Thyroid gland (tissue), 4 donors: ENCODE results near the gene FAM193B. TPM values are rescaled to one million over a fixed set of nuclear protein-coding genes. Genes with fewer than 3 reads are reported as not detected.
A peak's percentile ranks its signal among the peaks of the same experiment; 100 is the strongest.

Experiments
- DNase-seq, 2 donors: peaks; one replicate each; pipeline ENCODE4 v3.0.0-alpha.2; 2019
- H3K27ac ChIP-seq, 3 donors: fragments of 200-600 bp; sonication (generic); 1 replicate in 2 of 3; 2 replicates in 1 of 3; pipeline ENCODE4 v1.5.1; 2016 to 2019; ENCODE audit warnings: mild to moderate bottlenecking in 1 of 3, moderate library complexity in 1 of 3
- H3K27me3 ChIP-seq: fragments of 200-600 bp; sonication (generic); one replicate; pipeline ENCODE4 v1.5.1; 2019
- H3K36me3 ChIP-seq, 2 donors: fragments of 200-600 bp; sonication (generic); one replicate each; pipeline ENCODE4 v1.5.1; 2016 to 2019
- H3K4me1 ChIP-seq, 2 donors: fragments of 200-600 bp; sonication (generic); one replicate each; pipeline ENCODE4 v1.5.1; 2017 to 2019
- H3K4me3 ChIP-seq, 3 donors: fragments of 200-600 bp; sonication (generic); replicated peaks in 1 of 3; 1 replicate in 2 of 3; 2 replicates in 1 of 3; pipeline ENCODE4 v1.5.1; 2016; ENCODE audit warnings: mild to moderate bottlenecking in 1 of 3
- H3K9me3 ChIP-seq: fragments of 200-600 bp; sonication (generic); one replicate; pipeline ENCODE4 v1.5.1; 2017
- CTCF ChIP-seq, 6 experiments: fragments of 200-600 bp in 3 of 6; fragments of 450-650 bp in 3 of 6; sonication (generic) in 3 of 6; IDR thresholded peaks; one replicate each; pipeline ENCODE4 v1.5.1; 2016 to 2019; ENCODE audit warnings: antibody characterized with exemption in 6 of 6, mild to moderate bottlenecking in 2 of 6, inconsistent platforms in 1 of 6, moderate library complexity in 1 of 6
- POLR2A ChIP-seq, 2 donors: fragments of 450-650 bp; IDR thresholded peaks; one replicate each; pipeline ENCODE4 v1.6.1; 2017; ENCODE audit warnings: antibody characterized with exemption in 2 of 2, mild to moderate bottlenecking in 2 of 2, moderate library complexity in 1 of 2
- WGBS, 2 donors: methylation state at CpG; one replicate each; pipeline ENCODE4 v1.1.5; 2017; 5-methylcytosine and 5-hydroxymethylcytosine counted together
- intact Hi-C: fragments of 100-400 bp; cut with DNase I; formaldehyde crosslinking; loops from one replicate; pipeline ENCODE4 v1.15.1; 2023
- total RNA-seq, 4 donors: library from RNA; depleted of rRNA; stranded (reverse); fragments of >200 nt; gene quantifications; one replicate each; pipeline ENCODE4 v1.2.3, GENCODE V29; 2016

FAM193B gene
- total RNA-seq, 4 donors from 2014 or later = 38.0 to 54.7 (median 46.6) TPM

- H3K4me1 ChIP-seq = peaks cover 20 to 25% of the 10 kb centered on the region in 2 donors
- DNase-seq = no peak
- peaks cover 3 to 5% of the 10 kb centered on the region in 2 donors for H3K36me3 ChIP-seq
- H3K27me3 ChIP-seq = no peaks in the 10 kb centered on the region
- no peak for TF ChIP-seq POLR2A (IDR thresholded peaks at IDR 0.05)
- TF ChIP-seq CTCF (IDR thresholded peaks at IDR 0.05) = no peak
- intact Hi-C loops = no loop called here
- WGBS, 2 donors = 92 to 94% methylated on average over 10 of the region's 10 CpGs
- no peaks in the 10 kb centered on the region for H3K9me3 ChIP-seq
- no peak overlapping the region for H3K27ac ChIP-seq
- no peak overlapping the region for H3K4me3 ChIP-seq
Observed at GRCh38 chr5:177482359-177482795, 72.0 kb downstream of the FAM193B start.

- 52 to 59% methylated on average over 14 of the region's 14 CpGs for WGBS, 2 donors
- Histone ChIP-seq H3K4me1 (peaks cover 20 to 35% of the 10 kb centered on the region in 2 donors), H3K4me3 (no peak overlapping the region), H3K9me3 (no peaks in the 10 kb centered on the region), H3K36me3 (no peaks in the 10 kb centered on the region), H3K27ac (peak overlapping the region; percentile 59 to 76 (median 68)), H3K27me3 (no peaks in the 10 kb centered on the region)
- DNase-seq = peak in 1 of 2 donors; percentile 20
- intact Hi-C loops = no loop called here
- TF ChIP-seq CTCF (IDR thresholded peaks at IDR 0.05) = no peak
Observed at GRCh38 chr5:177479774-177480173, 74.6 kb downstream of the FAM193B start.

GRCh38 chr5:177478711-177479646 lies 75.4 kb downstream of the FAM193B start:
- H3K27me3 ChIP-seq = no peaks in the 10 kb centered on the region
- intact Hi-C loops = no loop called here
- no peak overlapping the region for H3K4me3 ChIP-seq
- 21 to 23% methylated on average over 18 of the region's 18 CpGs for WGBS, 2 donors
- H3K36me3 ChIP-seq = no peaks in the 10 kb centered on the region
- peaks cover 20 to 35% of the 10 kb centered on the region in 2 donors for H3K4me1 ChIP-seq
- H3K27ac ChIP-seq = peak overlapping the region; percentile 59 to 76 (median 68)
- H3K9me3 ChIP-seq = no peaks in the 10 kb centered on the region
- TF ChIP-seq CTCF (IDR thresholded peaks at IDR 0.05) = no peak
- no peak for TF ChIP-seq POLR2A (IDR thresholded peaks at IDR 0.05)
- DNase-seq = peak; percentile 82 to 85

- Histone ChIP-seq H3K36me3 (no peaks in the 10 kb centered on the region), H3K4me1 (peaks cover 20 to 35% of the 10 kb centered on the region in 2 donors), H3K27ac (peak overlapping the region in 2 of 3 donors; percentile 17 to 59), H3K9me3 (no peaks in the 10 kb centered on the region), H3K27me3 (no peaks in the 10 kb centered on the region), H3K4me3 (no peak overlapping the region)
- peak in 1 of 2 donors; percentile 16 for DNase-seq
- intact Hi-C loops = no loop called here
- 90 to 94% methylated on average over 12 of the region's 13 CpGs for WGBS, 2 donors
- TF ChIP-seq POLR2A (IDR thresholded peaks at IDR 0.05) = no peak
- no peak for TF ChIP-seq CTCF (IDR thresholded peaks at IDR 0.05)
Observed at GRCh38 chr5:177477701-177478477, 76.5 kb downstream of the FAM193B start.
